SIG-M5 treated with dmso at 0.1 percent for 504 hours (cell line): ENCODE results near the gene CARD10.

Experiments
- DNase-seq: peaks from one replicate; lab custom pipeline; 2025; ENCODE audit not compliant: unreplicated experiment; lab: John Stamatoyannopoulos, UW

The CARD10 gene, protein sequence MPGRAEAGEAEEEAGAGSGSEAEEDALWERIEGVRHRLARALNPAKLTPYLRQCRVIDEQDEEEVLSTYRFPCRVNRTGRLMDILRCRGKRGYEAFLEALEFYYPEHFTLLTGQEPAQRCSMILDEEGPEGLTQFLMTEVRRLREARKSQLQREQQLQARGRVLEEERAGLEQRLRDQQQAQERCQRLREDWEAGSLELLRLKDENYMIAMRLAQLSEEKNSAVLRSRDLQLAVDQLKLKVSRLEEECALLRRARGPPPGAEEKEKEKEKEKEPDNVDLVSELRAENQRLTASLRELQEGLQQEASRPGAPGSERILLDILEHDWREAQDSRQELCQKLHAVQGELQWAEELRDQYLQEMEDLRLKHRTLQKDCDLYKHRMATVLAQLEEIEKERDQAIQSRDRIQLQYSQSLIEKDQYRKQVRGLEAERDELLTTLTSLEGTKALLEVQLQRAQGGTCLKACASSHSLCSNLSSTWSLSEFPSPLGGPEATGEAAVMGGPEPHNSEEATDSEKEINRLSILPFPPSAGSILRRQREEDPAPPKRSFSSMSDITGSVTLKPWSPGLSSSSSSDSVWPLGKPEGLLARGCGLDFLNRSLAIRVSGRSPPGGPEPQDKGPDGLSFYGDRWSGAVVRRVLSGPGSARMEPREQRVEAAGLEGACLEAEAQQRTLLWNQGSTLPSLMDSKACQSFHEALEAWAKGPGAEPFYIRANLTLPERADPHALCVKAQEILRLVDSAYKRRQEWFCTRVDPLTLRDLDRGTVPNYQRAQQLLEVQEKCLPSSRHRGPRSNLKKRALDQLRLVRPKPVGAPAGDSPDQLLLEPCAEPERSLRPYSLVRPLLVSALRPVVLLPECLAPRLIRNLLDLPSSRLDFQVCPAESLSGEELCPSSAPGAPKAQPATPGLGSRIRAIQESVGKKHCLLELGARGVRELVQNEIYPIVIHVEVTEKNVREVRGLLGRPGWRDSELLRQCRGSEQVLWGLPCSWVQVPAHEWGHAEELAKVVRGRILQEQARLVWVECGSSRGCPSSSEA

GRCh38 chr22:37519268-37520195, at the start of gene CARD10:
TSS of gene CARD10 (minus strand) at chr22:37519415. CDS start at chr22:37519200, 215 bp downstream.
- DNase-seq = no peak

DNA sequence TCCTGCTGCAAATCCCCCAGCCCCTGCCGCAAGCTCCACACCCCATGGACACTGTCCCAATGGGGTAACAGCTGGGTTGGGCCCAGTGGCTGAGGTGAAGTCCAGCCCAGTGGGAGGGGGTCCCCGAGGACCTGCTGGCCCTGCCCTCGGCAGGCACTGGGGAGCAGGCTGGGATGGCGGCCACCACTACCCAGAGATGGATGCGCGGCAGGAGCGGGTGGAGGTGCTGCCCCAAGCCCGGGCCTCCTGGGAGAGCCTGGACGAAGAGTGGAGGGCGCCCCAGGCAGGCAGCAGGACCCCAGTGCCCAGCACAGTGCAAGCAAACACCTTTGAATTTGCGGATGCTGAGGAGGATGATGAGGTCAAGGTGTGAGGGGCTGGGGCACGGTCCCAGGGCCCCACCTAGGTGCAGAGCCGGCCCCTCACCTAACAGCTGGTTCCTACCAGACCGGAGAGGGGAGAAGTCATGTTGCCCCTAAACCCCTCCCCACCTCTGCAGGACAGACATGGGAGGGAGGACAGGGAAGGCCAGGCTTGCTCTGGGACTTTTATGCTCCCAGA, 49.3 kb upstream of the CARD10 start:
- DNase-seq = no peak

DNA sequence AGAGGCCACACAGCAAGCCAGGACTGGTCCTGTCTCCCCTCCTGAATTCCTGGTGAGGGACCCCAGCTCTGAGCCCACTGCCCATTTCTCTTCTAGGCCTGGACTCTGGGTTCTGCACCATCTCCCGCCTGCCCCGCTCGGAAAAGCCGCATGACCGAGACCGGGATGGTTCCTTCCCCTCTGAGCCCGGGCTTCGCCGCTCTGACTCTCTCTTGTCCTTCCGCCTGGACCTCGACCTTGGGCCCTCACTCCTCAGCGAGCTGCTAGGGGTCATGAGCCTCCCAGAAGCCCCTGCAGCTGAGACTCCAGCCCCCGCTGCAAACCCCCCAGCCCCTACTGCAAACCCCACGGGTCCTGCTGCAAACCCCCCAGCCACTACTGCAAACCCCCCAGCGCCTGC, 48.8 kb upstream of the CARD10 start:
- DNase-seq = no peak

DNA sequence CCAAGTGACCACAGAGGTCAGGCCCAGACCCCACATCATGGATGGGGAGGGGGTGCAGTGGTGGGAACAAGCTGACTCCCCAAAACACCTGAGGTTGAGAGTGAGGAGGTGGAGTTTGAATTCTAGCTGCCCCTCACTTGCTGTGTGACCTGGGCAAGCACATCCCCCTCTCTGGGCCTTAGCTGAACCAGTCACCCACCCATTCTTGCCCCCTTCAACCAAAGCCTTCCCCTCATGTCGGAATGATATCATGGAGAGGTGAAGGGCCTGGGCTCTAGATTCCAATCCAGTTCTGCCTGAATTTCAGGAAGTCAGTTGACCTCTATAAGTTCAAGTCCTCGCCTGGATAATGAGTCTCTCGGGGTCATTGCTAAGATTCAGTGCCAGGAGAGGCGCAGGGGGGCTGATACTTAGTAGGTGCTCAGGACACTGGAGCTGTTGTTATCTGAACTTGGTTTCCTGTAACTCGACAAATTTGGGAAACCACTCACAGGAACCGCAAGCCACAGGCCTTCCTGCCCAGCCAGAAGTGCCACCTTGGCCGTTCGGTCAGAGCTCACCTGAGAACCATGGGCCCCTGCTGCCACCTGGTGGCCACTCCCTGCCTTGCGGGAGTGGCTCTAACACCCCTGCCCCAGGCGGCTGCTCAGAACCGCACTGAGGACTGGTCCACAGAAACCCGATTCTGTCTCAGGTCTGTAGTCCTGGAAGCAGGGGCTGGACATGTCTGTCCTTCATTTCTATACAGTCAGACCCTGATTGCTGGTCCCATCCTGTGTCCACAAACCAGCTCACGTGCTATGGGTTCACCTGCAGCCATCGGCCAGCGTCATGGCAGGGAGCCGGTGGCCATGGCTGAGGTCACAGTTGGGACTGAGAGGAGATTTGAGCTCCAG, 47.9 kb upstream of the CARD10 start:
- DNase-seq = peak; percentile 35

DNA sequence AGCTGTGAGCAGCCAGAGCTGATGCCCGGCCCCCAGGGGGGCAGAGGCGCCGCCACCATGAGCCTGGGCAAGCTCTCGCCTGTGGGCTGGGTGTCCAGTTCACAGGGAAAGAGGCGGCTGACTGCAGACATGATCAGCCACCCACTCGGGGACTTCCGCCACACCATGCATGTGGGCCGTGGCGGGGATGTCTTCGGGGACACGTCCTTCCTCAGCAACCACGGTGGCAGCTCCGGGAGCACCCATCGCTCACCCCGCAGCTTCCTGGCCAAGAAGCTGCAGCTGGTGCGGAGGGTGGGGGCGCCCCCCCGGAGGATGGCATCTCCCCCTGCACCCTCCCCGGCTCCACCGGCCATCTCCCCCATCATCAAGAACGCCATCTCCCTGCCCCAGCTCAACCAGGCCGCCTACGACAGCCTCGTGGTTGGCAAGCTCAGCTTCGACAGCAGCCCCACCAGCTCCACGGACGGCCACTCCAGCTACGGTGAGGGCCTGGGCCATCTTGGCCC, 47.2 kb upstream of the CARD10 start:
- no peak for DNase-seq

DNA sequence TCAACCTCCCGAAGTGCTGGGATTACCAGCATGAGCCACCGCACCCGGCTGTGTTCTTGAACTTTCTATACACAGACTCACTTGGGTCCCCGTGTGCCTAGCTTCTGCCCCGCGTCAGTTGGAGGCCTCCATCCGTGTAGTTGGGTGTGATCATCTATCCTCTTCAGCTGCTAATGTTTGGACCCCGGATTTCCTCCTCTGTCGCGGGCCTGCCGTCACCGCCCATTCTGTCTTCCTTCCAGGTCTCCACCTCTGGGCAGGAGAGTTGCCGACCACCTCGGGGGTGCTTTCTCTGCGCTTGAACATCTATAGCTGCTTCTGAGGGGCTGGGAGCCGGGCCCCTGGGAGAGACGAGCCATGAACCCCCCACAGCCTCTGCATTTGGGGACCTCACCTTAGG, 46.6 kb upstream of the CARD10 start:
- DNase-seq = no peak

DNA sequence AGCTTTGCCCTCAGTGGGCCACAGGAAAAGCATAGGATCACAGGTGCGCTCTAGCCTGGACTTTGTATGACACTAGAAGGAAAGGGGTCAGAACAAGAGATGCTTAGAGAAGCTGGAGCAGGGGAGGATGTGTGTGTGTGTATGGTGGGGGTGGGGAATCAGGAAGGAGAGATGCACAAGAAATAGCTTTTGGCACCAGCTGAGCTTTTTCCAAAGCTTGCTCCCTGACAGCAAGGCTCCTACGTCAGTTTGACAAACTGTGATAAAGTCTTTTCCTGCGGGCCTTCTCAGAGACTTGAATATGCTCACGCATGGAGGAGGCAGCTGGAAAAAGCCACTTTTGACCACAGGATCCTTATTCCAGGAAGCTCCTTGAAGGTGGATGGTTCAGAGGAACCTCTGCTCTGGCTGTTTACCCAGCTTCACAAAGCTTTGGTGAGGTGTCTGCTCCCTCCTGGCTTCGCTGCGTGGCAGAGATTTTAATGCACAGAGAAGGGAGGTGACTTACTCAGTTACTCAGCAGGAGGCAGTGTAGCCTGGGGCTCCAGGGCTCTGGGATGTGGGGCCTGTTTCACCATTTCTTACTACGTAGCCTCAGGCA, 45.0 kb upstream of the CARD10 start:
- DNase-seq = no peak

DNA sequence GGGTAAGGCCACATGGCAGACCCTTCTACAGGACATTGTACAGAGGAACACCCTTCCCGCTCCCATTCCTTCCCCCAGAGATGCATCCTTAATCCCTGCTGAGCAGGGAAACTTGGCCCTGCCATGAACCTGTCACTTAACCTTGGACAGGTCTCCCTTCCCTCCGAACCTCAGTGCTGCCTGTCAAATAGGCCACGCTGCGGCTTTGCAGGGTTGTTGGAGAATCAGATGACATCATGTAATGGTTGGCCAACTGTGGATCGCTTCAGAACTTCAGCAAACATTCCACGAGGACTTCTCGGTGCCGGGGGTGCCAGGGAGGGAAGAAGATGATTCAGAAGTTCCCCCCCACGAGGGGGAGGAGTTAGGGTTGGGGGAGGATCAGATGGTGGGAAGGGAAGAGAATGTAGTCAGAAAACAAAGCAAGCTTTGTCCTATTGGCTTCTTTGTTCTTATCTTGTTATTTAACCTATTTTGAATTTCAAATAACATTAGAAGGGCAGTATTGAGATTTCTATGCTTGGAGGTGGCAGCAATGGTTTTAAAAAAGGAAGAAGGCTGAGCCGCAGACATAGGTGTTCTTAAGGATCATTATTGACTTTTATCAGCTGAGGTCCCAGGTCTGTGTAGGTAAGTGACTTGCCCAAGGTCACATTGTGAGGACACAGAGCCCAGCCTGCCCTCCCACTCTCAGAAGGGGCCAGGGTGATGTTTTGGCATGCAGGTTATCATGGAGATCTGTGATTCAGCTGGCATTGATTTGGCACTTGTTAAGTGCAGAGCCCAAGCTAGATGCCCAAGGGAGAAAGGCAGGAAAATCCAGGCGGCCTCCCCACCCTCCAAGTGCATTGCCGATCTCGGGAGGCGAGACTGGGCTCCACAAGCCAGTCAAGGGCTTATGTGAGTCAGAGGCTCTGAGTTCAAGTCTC, 44.2 kb upstream of the CARD10 start:
- peak; percentile 9 for DNase-seq

DNA sequence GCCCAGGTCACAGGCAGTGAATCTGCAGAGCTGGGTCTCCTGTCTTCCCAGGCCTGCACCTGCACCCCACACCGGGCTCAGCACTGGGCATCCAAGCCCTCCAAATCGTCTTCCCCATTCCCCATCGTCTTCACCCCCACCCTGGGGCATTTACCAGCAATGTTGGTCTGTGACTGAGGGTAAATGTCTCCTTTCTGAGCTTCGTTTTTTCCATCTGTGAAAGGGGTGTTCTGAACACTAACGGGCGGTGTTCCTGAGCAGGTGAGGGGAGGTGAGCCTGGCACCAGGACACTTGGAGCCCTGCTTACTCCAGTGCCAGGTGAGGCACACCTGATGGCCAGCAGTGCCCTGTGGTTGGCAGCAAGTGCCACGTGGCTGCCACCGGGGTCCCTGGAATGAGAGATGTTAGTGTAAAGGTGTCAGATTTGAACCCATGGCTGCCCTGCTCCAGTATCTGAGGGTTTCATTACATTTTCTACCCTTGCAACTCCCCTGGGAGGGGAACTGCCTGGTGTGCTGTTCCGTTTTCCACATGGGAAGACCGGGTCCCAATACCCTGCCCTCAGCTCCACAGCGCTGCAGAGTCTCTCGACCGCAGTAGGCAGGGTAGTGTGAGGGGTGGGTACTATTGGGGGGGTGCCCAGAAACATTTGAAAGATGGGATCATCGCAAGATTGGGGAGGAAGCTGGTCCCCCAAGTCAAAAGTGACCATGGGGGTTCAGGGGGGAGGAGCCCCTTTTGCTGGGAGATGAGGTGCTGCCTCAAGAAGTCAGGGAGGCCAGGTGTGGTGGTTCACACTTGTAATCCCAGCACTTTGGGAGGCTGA, 43.0 kb upstream of the CARD10 start:
- DNase-seq = no peak

DNA sequence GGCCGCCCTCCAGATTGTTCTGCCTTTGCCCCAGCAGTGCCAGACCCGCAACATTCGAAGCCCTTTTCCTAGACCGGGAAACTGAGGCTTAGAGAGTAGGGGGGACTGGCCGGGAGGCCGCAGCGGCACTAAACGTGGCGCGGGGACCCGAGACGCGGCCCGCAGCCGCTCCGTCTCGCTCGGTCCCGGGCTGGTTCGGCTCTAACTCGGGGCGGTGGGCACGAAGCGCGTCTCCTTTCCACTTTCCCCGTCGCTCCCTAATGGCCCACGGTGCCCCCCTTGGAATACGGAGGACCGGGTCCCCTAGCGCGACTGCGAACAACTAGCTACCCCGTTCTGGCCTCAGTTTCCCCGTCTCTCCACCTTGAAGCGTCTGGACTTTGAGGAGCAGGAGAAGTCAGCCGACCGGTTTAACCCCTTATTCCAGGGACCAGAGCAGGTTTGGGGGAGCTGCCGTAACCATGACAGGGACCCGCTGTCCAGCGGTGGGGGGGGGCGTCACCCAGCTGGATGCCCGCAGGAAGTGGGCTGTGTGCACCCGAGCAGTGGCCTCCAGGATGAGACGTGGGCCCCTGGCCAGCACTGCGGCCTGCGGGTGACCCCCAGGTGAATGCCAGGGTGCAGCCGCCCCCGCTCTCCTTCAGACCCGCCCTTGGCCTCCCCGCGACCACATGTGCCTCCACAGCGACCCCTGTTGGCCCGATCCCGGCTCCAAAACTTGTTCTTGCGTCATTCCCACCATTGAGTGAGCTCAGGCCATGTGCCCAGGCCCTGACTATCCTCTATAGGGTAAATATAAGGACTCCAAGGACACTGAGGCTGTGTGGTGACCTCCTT, 42.2 kb upstream of the CARD10 start:
- DNase-seq = peak; percentile 51

GRCh38 chr22:37560608-37561211, 41.5 kb upstream of the CARD10 start:
- no peak for DNase-seq

DNA sequence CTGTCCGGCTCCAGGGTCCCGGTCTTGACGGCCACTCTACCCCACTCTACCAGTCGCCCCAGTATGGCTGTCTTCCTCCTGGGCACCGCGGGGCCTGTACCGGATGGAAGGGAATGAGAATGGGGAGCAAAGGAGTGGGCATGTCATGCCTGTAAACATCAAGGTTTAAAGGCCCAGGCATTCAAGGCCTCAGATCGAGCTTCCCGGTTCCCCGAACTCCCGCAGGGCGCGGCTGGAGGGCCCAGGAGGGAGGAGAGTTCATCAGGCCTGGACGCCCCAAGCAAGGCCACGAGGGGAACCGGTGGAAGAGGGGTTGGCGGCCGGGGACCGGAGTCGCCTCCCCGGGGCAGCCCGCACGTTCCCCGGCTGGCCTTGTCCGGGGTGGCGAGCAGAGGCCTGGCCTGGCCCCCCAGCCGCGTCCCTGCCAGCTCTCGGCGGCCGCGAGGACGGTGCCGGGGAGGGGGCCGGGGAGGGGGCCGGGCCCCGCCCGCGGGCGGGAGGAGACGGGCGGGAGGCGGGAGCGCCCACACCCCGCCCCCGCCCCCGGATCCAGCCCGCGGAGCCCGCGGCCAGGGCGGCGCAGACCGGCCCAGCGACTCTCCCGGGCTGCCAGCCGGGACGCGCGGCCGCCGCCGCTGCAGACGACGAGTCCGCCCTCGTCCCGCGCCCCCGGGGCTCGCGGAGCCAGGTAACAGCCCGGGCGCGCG, 40.8 kb upstream of the CARD10 start, which contains the start of gene CDC42EP1:
CDC42EP1 (plus strand) TSS at position 580 of the 707 bp plus-strand sequence. CDS start 5,870 bp downstream, outside the sequence.
- no peak for DNase-seq

DNA sequence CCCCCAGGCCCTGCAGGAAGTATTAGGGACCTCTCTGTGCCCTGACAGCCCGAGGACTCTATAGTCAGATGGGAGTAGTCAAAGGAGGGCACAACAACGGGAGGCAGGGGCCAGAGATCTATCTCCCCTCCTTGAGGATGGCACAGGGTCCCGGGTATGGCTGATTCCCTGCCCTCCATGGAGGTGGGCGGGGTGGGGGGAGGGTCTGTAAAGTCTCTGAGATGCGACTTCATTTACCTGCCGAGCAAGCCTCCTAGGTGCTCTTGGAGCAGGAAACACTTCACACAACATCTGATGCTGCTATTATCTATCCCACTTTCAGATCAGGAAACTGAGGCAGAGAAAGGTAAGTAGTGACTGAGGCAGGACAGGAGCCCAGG, 40.3 kb upstream of the CARD10 start:
- no peak for DNase-seq

DNA sequence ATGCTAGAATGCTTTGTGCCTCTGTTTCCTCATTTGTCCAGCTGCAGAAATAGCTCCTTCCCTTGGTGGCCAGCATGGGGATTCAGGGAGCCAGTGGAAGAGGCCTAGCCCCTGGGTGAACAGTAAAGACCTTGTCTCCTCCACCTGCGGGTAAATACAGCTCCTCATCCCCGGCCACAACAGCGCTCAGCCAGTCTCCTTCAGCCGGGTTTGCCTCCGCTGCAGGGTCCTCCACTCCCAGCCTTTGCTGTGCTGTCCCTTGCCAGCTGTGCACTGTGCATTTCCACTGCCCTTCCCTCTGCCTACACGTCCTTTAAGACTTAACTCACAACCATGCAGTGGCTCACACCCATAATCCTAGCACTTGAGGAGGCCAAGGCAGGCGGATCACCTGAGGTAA, 39.6 kb upstream of the CARD10 start:
- DNase-seq = no peak
